ENCODE measurements around the gene FANCD2.
A peak's percentile ranks its signal among the peaks of the same experiment; 100 is the strongest.

FANCD2 gene

DNA sequence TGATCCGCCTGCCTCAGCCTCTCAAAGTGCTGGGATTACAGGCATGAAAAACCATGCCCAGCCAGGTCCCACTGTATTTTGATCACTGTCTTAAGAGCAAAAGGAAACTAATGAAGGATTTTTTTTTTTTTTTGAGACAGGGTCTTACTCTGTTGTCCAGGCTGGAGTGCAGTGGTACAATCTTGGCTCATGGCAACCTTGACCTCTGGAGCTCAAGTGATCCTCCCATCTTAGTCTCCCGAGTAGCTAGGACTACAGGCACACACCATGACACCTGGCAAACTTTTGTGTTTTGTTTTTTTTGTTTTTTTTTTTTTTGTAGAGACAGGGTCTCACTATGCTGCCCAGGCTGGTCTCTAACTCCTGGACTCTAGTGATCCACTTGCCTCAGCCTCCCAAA, 46.0 kb upstream of the FANCD2 start:
- H3K79me2 ChIP-seq (ENCODE audit: control insufficient read depth, low read length), result peaks cover 21% of the 10 kb centered on the region
- peaks cover 25% of the 10 kb centered on the region for H3K36me3 ChIP-seq (ENCODE audit: control insufficient read depth, low read length)
- no peak for TF ChIP-seq EZH2phosphoT487 (IDR thresholded peaks at IDR 0.05; ENCODE audit: borderline replicate concordance, low read length)
- TF ChIP-seq, protein P1, sequence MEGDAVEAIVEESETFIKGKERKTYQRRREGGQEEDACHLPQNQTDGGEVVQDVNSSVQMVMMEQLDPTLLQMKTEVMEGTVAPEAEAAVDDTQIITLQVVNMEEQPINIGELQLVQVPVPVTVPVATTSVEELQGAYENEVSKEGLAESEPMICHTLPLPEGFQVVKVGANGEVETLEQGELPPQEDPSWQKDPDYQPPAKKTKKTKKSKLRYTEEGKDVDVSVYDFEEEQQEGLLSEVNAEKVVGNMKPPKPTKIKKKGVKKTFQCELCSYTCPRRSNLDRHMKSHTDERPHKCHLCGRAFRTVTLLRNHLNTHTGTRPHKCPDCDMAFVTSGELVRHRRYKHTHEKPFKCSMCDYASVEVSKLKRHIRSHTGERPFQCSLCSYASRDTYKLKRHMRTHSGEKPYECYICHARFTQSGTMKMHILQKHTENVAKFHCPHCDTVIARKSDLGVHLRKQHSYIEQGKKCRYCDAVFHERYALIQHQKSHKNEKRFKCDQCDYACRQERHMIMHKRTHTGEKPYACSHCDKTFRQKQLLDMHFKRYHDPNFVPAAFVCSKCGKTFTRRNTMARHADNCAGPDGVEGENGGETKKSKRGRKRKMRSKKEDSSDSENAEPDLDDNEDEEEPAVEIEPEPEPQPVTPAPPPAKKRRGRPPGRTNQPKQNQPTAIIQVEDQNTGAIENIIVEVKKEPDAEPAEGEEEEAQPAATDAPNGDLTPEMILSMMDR (IDR thresholded peaks at IDR 0.05; ENCODE audit: low read depth, low read length, poor library complexity, severe bottlenecking), result no peak
- no peak overlapping the region for H3K4me2 ChIP-seq (ENCODE audit: low read length)
- no peak overlapping the region for H3K27ac ChIP-seq (ENCODE audit: low read depth, low read length)
- no peaks in the 10 kb centered on the region for H3F3A ChIP-seq (ENCODE audit: control insufficient read depth, insufficient read depth)
- H3K4me3 ChIP-seq (ENCODE audit: low read length), result no peak overlapping the region
- H4K20me1 ChIP-seq (ENCODE audit: control insufficient read depth, insufficient read depth, low read depth, low read length), result no peaks in the 10 kb centered on the region
- H3K4me1 ChIP-seq (ENCODE audit: control insufficient read depth, low read length), result peaks cover 4% of the 10 kb centered on the region
- no peaks in the 10 kb centered on the region for H3K9me2 ChIP-seq (replicated peaks; ENCODE audit: control insufficient read depth, low read length)
- no peaks in the 10 kb centered on the region for H3K27me3 ChIP-seq (ENCODE audit: control insufficient read depth, low read length)
- no peaks in the 10 kb centered on the region for H3K9me3 ChIP-seq (ENCODE audit: control insufficient read depth, insufficient read depth, low read length)

- Histone ChIP-seq H3K27ac (ENCODE audit: low read depth, low read length) (no peak overlapping the region), H3K9me3 (ENCODE audit: control insufficient read depth, insufficient read depth, low read length) (no peaks in the 10 kb centered on the region), H3K27me3 (ENCODE audit: control insufficient read depth, low read length) (no peaks in the 10 kb centered on the region), H3F3A (ENCODE audit: control insufficient read depth, insufficient read depth) (no peaks in the 10 kb centered on the region), H3K9me2 (replicated peaks; ENCODE audit: control insufficient read depth, low read length) (no peaks in the 10 kb centered on the region), H3K79me2 (ENCODE audit: control insufficient read depth, low read length) (peaks cover 77% of the 10 kb centered on the region), H3K36me3 (ENCODE audit: control insufficient read depth, low read length) (peaks cover 28% of the 10 kb centered on the region), H3K4me2 (ENCODE audit: low read length) (peak overlapping the region; percentile 67), H3K4me3 (ENCODE audit: low read length) (peak overlapping the region; percentile 73), H3K4me1 (ENCODE audit: control insufficient read depth, low read length) (peaks cover 22% of the 10 kb centered on the region), H4K20me1 (ENCODE audit: control insufficient read depth, insufficient read depth, low read depth, low read length) (no peaks in the 10 kb centered on the region)
- TF ChIP-seq EZH2phosphoT487 (IDR thresholded peaks at IDR 0.05; ENCODE audit: borderline replicate concordance, low read length), result no peak
- TF ChIP-seq, protein P1 (IDR thresholded peaks at IDR 0.05; ENCODE audit: low read depth, low read length, poor library complexity, severe bottlenecking), result no peak
Measured at GRCh38 chr3:9986230-9986725, 40.0 kb upstream of the FANCD2 start.

DNA sequence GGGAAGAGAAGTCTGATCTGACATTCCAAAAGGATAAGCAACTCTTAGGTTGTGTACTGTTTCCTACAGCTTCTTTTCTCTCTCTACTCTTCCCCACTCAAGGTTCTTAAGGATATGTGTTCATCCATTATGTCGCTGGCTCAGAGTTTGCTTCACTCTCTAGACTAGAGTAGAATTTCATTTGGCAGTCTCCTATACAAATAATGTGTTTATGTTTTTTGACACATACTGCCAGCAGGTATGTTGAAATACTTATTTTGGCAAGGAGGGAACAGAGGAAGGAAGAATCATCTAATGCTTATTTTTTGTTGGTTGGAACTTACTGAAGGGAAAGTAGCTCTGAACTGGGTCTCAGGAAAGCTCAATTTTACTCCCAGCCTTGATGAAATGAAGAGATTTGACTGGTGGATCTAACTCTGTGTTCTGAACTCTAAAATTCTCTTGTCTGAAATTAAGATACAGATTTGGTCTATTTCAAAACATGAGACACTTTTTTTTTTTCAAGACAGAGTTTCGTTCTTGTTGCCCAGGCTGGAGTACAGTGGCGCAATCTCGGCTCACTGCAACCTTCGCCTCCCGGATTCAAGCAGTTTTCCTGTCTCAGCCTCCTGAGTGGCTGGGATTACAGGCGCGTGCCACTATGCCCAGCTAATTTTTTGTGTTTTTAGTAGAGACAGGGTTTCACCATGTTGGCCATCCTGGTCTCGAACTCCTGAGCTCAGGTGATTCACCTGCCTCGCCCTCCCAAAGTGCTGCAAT, 32.0 kb upstream of the FANCD2 start:
- H3F3A ChIP-seq (ENCODE audit: control insufficient read depth, insufficient read depth), result no peaks in the 10 kb centered on the region
- H4K20me1 ChIP-seq (ENCODE audit: control insufficient read depth, insufficient read depth, low read depth, low read length), result no peaks in the 10 kb centered on the region
- H3K9me3 ChIP-seq (ENCODE audit: control insufficient read depth, insufficient read depth, low read length), result no peaks in the 10 kb centered on the region
- H3K4me2 ChIP-seq (ENCODE audit: low read length), result no peak overlapping the region
- TF ChIP-seq EZH2phosphoT487 (IDR thresholded peaks at IDR 0.05; ENCODE audit: borderline replicate concordance, low read length), result no peak
- TF ChIP-seq, protein P1 (IDR thresholded peaks at IDR 0.05; ENCODE audit: low read depth, low read length, poor library complexity, severe bottlenecking), result no peak
- no peak overlapping the region for H3K27ac ChIP-seq (ENCODE audit: low read depth, low read length)
- no peaks in the 10 kb centered on the region for H3K27me3 ChIP-seq (ENCODE audit: control insufficient read depth, low read length)
- peaks cover 71% of the 10 kb centered on the region for H3K36me3 ChIP-seq (ENCODE audit: control insufficient read depth, low read length)
- H3K4me3 ChIP-seq (ENCODE audit: low read length), result no peak overlapping the region
- H3K9me2 ChIP-seq (replicated peaks; ENCODE audit: control insufficient read depth, low read length), result no peaks in the 10 kb centered on the region
- H3K4me1 ChIP-seq (ENCODE audit: control insufficient read depth, low read length), result no peaks in the 10 kb centered on the region
- H3K79me2 ChIP-seq (ENCODE audit: control insufficient read depth, low read length), result peaks cover 91% of the 10 kb centered on the region
